GM20000 (cell line): Measurements from ENCODE around the gene COPZ2.
"Not testable (repeated sequence)": the region's sequence is repeated elsewhere in the genome, so short reads cannot be mapped to it uniquely, and the experiment has no call there.

Experiments
- DNase-seq: peaks from one replicate; pipeline ENCODE4 v3.0.0; 2012; ENCODE audit warnings: low spot score
- CTCF ChIP-seq: IDR thresholded peaks from 2 replicates; pipeline ENCODE4 v1.5.1; 2012; ENCODE audit warnings: mild to moderate bottlenecking, control low read depth; ENCODE audit errors: extremely low read depth, missing control alignments

COPZ2 gene

GRCh38 chr17:48021934-48022333, 15.7 kb downstream of the COPZ2 start:
- TF ChIP-seq CTCF: no peak
- DNase-seq: no peak

- not testable (repeated sequence) for DNase-seq
Measured at GRCh38 chr17:48017817-48018158, 19.8 kb downstream of the COPZ2 start.

- TF ChIP-seq CTCF: no peak
- DNase-seq: no peak
Measured at GRCh38 chr17:48016112-48016511, 21.5 kb downstream of the COPZ2 start.

- no peak for DNase-seq
- TF ChIP-seq CTCF: no peak
Measured at GRCh38 chr17:48014595-48015111, 22.9 kb downstream of the COPZ2 start.

GRCh38 chr17:48013876-48014594, 23.6 kb downstream of the COPZ2 start:
- no peak for DNase-seq
- TF ChIP-seq CTCF: no peak

- no peak for TF ChIP-seq CTCF
- DNase-seq: no peak
Measured at GRCh38 chr17:48012654-48013053, 24.9 kb downstream of the COPZ2 start.

GRCh38 chr17:48012151-48012520, 25.5 kb downstream of the COPZ2 start:
- no peak for TF ChIP-seq CTCF
- DNase-seq: peak; percentile 88

GRCh38 chr17:48011405-48012150, 26.0 kb downstream of the COPZ2 start:
- peak; percentile 50 for TF ChIP-seq CTCF
- peak; percentile 81 for DNase-seq
